Nephron (organoid): ENCODE results near the gene CCN6.

Source experiments
- H3K27ac Mint-ChIP-seq, 3 experiments: 2 replicates each; pipeline ENCODE4 v1.8.0; 2020; ENCODE audit warnings: mixed read lengths in 3 of 3, mild to moderate bottlenecking in 2 of 3, moderate library complexity in 1 of 3
- H3K27me3 Mint-ChIP-seq: 2 replicates; pipeline ENCODE4 v1.8.0; 2021; ENCODE audit warnings: low read depth, mild to moderate bottlenecking, moderate library complexity, mixed read lengths
- H3K36me3 Mint-ChIP-seq: 2 replicates; pipeline ENCODE4 v1.8.0; 2020; ENCODE audit warnings: low read depth, mixed read lengths
- H3K4me1 Mint-ChIP-seq: 2 replicates; pipeline ENCODE4 v1.8.0; 2020; ENCODE audit warnings: mixed read lengths
- H3K4me3 Mint-ChIP-seq, 3 experiments: 2 replicates each; pipeline ENCODE4 v1.8.0; 2020; ENCODE audit warnings: mild to moderate bottlenecking in 3 of 3, mixed read lengths in 3 of 3, moderate library complexity in 2 of 3
- H3K9me3 Mint-ChIP-seq: 2 replicates; pipeline ENCODE4 v1.8.0; 2020; ENCODE audit warnings: mixed read lengths
- CTCF ChIP-seq, 3 experiments: fragments of 200-600 bp; sonication (generic); IDR thresholded peaks; one replicate each; pipeline ENCODE4 v1.5.0; 2021; ENCODE audit warnings: antibody characterized with exemption in 3 of 3; ENCODE audit not compliant: unreplicated experiment in 3 of 3

CCN6 gene

GRCh38 chr6:112010328-112010727, 43.6 kb upstream of the CCN6 start:
- H3K9me3 Mint-ChIP-seq, result no peaks in the 10 kb centered on the region
- no peak overlapping the region for H3K4me3 Mint-ChIP-seq
- no peaks in the 10 kb centered on the region for H3K36me3 Mint-ChIP-seq
- H3K4me1 Mint-ChIP-seq, result peaks cover 32% of the 10 kb centered on the region
- peaks cover 7% of the 10 kb centered on the region for H3K27me3 Mint-ChIP-seq
- no peak for TF ChIP-seq CTCF (IDR thresholded peaks at IDR 0.05; ENCODE audit: unreplicated experiment in 3 of 3)
- H3K27ac Mint-ChIP-seq, result no peak overlapping the region

GRCh38 chr6:112013051-112013450, 40.9 kb upstream of the CCN6 start:
- no peaks in the 10 kb centered on the region for H3K9me3 Mint-ChIP-seq
- no peak overlapping the region for H3K4me3 Mint-ChIP-seq
- no peaks in the 10 kb centered on the region for H3K36me3 Mint-ChIP-seq
- peaks cover 32% of the 10 kb centered on the region for H3K4me1 Mint-ChIP-seq
- H3K27me3 Mint-ChIP-seq, result peaks cover 11% of the 10 kb centered on the region
- H3K27ac Mint-ChIP-seq, result no peak overlapping the region
- no peak for TF ChIP-seq CTCF (IDR thresholded peaks at IDR 0.05; ENCODE audit: unreplicated experiment in 3 of 3)

- H3K27ac Mint-ChIP-seq, result peak overlapping the region in 1 of 3 experiments; percentile 30
- TF ChIP-seq CTCF (IDR thresholded peaks at IDR 0.05; ENCODE audit: unreplicated experiment in 3 of 3), result no peak
- H3K4me1 Mint-ChIP-seq, result peaks cover 40% of the 10 kb centered on the region
- no peaks in the 10 kb centered on the region for H3K36me3 Mint-ChIP-seq
- peaks cover 8% of the 10 kb centered on the region for H3K27me3 Mint-ChIP-seq
- no peak overlapping the region for H3K4me3 Mint-ChIP-seq
- no peaks in the 10 kb centered on the region for H3K9me3 Mint-ChIP-seq
These were observed 39.4 kb upstream of the CCN6 start for GRCh38 chr6:112014483-112014882.

GRCh38 chr6:112015725-112016124, 38.2 kb upstream of the CCN6 start:
- Mint-ChIP-seq H3K27ac (no peak overlapping the region), H3K27me3 (peaks cover 4% of the 10 kb centered on the region), H3K36me3 (no peaks in the 10 kb centered on the region), H3K9me3 (no peaks in the 10 kb centered on the region), H3K4me3 (no peak overlapping the region), H3K4me1 (peaks cover 49% of the 10 kb centered on the region)
- no peak for TF ChIP-seq CTCF (IDR thresholded peaks at IDR 0.05; ENCODE audit: unreplicated experiment in 3 of 3)

GRCh38 chr6:112016320-112016719, 37.6 kb upstream of the CCN6 start:
- no peaks in the 10 kb centered on the region for H3K9me3 Mint-ChIP-seq
- TF ChIP-seq CTCF (IDR thresholded peaks at IDR 0.05; ENCODE audit: unreplicated experiment in 3 of 3), result no peak
- H3K36me3 Mint-ChIP-seq, result no peaks in the 10 kb centered on the region
- H3K27ac Mint-ChIP-seq, result no peak overlapping the region
- H3K27me3 Mint-ChIP-seq, result peaks cover 4% of the 10 kb centered on the region
- H3K4me3 Mint-ChIP-seq, result no peak overlapping the region
- peaks cover 54% of the 10 kb centered on the region for H3K4me1 Mint-ChIP-seq

GRCh38 chr6:112017169-112017568, 36.7 kb upstream of the CCN6 start:
- Mint-ChIP-seq H3K4me1 (peaks cover 61% of the 10 kb centered on the region), H3K36me3 (no peaks in the 10 kb centered on the region), H3K27ac (no peak overlapping the region), H3K27me3 (peaks cover 4% of the 10 kb centered on the region), H3K9me3 (no peaks in the 10 kb centered on the region), H3K4me3 (no peak overlapping the region)
- no peak for TF ChIP-seq CTCF (IDR thresholded peaks at IDR 0.05; ENCODE audit: unreplicated experiment in 3 of 3)
